Measurements from ENCODE around the gene RBM19.
"Not testable (repeated sequence)": the region's sequence is repeated elsewhere in the genome, so short reads cannot be mapped to it uniquely, and the experiment has no call there.

RBM19 gene

DNA sequence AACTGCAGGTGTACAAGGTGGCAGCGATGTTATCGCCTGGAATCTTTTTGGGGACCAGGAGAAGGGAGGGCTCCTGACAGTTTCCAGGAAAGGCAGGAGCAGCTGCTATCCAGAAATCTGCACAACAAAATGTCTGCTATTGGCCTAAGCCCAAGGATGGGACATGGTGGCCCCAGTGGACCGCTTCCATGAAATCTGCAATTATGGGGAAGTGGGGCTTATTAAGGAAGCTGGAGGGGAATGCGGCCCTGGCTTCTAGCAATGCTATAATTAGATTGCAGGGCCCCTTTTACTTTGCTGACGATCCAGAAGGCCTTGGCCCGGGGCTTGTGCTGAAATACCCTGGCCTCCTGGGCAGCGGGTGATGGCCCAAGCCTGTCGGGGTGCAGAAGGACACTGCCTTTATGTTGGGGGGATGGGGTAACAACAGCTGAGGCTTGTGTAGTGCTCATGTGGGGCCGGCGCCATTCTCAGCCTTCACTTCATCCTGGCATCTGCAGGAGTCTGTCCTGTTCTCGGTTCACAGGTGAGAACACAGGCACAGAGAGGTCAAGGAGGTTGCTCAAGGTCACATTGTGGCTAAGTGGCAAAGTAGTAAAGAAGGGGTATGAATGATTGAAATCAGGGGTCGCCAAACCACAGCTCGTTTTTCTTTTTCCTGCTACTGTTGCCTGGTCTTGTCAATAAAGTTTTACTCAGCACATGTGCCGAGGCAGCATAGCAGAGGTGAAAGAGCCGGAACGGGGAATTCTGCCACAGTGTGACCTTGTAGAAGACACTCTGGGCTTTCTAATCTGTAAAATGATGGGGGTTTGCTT lies 153.5 kb downstream of the RBM19 start:
- CTCF ChIA-PET, result no interaction called here
- POLR2A ChIA-PET, result no interaction called here
- DNase-seq (ENCODE audit: extremely low spot score), result no peak
- TF ChIP-seq LEF1 (IDR thresholded peaks at IDR 0.05; ENCODE audit: borderline replicate concordance) (no peak), HDGF (IDR thresholded peaks at IDR 0.05; ENCODE audit: borderline replicate concordance) (no peak), ELF4 (IDR thresholded peaks at IDR 0.05) (no peak), L3MBTL2 (conservative IDR thresholded peaks at IDR 0.05) (no peak), ARNT (IDR thresholded peaks at IDR 0.05) (no peak), NFRKB (IDR thresholded peaks at IDR 0.05) (no peak), SP1 (IDR thresholded peaks at IDR 0.05) (no peak), ZNF384 (IDR thresholded peaks at IDR 0.05) (no peak), CTBP1 (IDR thresholded peaks at IDR 0.05; ENCODE audit: borderline replicate concordance) (no peak)
- TF ChIP-seq, protein P1, sequence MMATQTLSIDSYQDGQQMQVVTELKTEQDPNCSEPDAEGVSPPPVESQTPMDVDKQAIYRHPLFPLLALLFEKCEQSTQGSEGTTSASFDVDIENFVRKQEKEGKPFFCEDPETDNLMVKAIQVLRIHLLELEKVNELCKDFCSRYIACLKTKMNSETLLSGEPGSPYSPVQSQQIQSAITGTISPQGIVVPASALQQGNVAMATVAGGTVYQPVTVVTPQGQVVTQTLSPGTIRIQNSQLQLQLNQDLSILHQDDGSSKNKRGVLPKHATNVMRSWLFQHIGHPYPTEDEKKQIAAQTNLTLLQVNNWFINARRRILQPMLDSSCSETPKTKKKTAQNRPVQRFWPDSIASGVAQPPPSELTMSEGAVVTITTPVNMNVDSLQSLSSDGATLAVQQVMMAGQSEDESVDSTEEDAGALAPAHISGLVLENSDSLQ (IDR thresholded peaks at IDR 0.05), result no peak

DNA sequence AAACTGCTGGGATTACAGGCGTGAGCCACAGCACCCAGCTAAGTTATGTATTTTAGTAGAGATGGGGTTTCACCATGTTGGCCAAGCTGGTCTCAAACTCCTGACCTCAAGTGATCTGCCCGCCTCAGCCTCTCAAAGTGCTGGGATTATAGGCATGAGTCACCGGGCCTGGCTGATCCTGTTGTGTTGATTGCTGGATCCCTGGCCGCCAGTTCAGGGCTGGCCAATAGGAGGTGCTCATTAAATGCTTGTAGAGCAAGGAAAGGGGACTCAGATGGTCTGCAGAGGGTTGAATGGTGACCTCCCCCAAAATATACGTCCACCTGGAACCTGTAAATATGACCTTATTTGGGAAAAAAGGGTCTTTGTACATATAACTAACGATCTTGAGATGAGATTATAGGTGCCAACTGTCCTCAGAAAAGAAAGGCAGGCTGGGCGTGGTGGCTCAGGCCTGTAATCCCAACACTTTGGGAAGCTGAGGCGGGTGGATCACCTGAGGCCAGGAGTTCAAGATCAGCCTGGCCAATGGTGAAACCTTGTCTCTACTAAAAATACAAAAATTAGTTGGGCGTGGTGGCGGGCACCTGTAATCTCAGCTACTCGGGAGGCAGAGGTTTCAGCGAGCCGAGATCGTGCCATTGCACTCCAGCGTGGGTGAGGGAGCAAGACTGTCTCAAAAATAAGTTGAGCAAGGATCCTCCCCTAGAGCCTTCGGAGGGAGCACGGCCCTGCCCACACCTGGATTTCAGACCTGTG lies 156.5 kb downstream of the RBM19 start:
- CTCF ChIA-PET; POLR2A ChIA-PET; DNase-seq (ENCODE audit: extremely low spot score): not testable (repeated sequence)

DNA sequence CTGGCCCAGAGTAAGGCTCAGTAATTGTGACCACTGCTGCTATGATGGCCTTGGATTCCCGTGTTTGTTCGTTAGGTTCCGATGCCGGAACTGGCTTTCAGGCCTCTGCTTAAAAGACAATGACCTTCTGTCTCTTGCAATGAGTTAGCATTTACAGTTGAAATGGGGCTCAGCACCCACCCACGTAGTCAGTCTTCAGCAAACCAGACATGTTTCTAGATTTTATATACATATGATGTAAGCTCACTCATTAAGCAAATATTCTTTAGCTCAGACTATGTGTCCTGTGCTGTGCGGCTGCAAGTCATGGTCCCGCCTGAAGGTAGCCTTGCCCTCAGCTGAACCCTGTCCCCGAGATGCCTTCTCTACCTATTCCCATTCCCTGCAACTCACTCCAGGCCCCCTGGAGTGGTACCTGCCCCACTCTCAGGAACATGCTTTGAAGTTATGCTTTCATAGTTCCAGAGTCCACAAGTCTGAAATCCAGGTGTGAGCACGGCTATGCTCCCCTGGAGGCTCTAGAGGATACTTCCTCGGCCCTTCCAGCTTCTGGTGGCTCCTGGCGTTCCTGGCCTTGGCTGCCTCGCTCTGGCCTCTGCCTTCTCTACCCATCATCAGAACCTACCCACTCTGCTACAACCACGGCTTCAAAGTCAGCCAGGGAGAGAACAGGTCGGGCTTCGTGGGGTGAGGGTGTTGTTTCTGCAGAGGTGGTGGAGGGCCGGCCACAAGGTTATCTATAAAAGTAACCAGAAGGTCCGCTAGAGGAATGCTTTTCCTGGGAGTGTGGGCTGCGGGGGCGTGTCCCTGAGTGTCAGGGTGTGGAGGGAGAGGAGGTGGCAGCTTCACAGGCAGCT lies 157.8 kb downstream of the RBM19 start:
- CTCF ChIA-PET, result no interaction called here
- DNase-seq (ENCODE audit: extremely low spot score), result no peak
- TF ChIP-seq ARNT (IDR thresholded peaks at IDR 0.05), result no peak
- no peak for TF ChIP-seq LEF1 (IDR thresholded peaks at IDR 0.05; ENCODE audit: borderline replicate concordance)
- no peak for TF ChIP-seq BHLHE40 (IDR thresholded peaks at IDR 0.05; ENCODE audit: borderline replicate concordance)
- TF ChIP-seq HDGF (IDR thresholded peaks at IDR 0.05; ENCODE audit: borderline replicate concordance), result no peak
- TF ChIP-seq FOXM1 (IDR thresholded peaks at IDR 0.05; ENCODE audit: borderline replicate concordance), result no peak
- no peak for TF ChIP-seq SP1 (IDR thresholded peaks at IDR 0.05)
- no peak for TF ChIP-seq TARDBP (IDR thresholded peaks at IDR 0.05)
- TF ChIP-seq FOXA1 (IDR thresholded peaks at IDR 0.05), result no peak
- POLR2A ChIA-PET, result no interaction called here

- POLR2A ChIA-PET, result no interaction called here
Measured at GRCh38 chr12:113805673-113806072, 160.5 kb downstream of the RBM19 start.

GRCh38 chr12:113804961-113805600 lies 161.0 kb downstream of the RBM19 start:
- no peak for DNase-seq (ENCODE audit: extremely low spot score)
- ChIA-PET POLR2A (no interaction called here), CTCF (no interaction called here)
- TF ChIP-seq HDGF (IDR thresholded peaks at IDR 0.05; ENCODE audit: borderline replicate concordance), result no peak
- TF ChIP-seq TARDBP (IDR thresholded peaks at IDR 0.05), result no peak
- no peak for TF ChIP-seq FOXK2 (IDR thresholded peaks at IDR 0.05)
- TF ChIP-seq FOXA1 (IDR thresholded peaks at IDR 0.05), result no peak

More at GRCh38 chr12:113805673-113806072, 160.5 kb downstream of the RBM19 start:
- no peak for TF ChIP-seq SUZ12 (IDR thresholded peaks at IDR 0.05)
- no peak for TF ChIP-seq FOXK2 (IDR thresholded peaks at IDR 0.05)
- no peak for TF ChIP-seq NFRKB (IDR thresholded peaks at IDR 0.05)
- TF ChIP-seq ELF4 (IDR thresholded peaks at IDR 0.05), result no peak
- TF ChIP-seq, protein P1 (IDR thresholded peaks at IDR 0.05), result no peak
- no peak for TF ChIP-seq HDGF (IDR thresholded peaks at IDR 0.05; ENCODE audit: borderline replicate concordance)
- no peak for TF ChIP-seq FOXM1 (IDR thresholded peaks at IDR 0.05; ENCODE audit: borderline replicate concordance)
- no peak for TF ChIP-seq SP1 (IDR thresholded peaks at IDR 0.05)
- no peak for TF ChIP-seq ARNT (IDR thresholded peaks at IDR 0.05)
- no peak for TF ChIP-seq L3MBTL2 (conservative IDR thresholded peaks at IDR 0.05)
- no peak for TF ChIP-seq BHLHE40 (IDR thresholded peaks at IDR 0.05; ENCODE audit: borderline replicate concordance)
- no peak for TF ChIP-seq FOXA1 (IDR thresholded peaks at IDR 0.05)
- no peak for TF ChIP-seq ZNF384 (IDR thresholded peaks at IDR 0.05)
- CTCF ChIA-PET, result no interaction called here
- no peak for DNase-seq (ENCODE audit: extremely low spot score)

- POLR2A ChIA-PET, result no interaction called here
- no peak for DNase-seq (ENCODE audit: extremely low spot score)
- TF ChIP-seq SUZ12 (IDR thresholded peaks at IDR 0.05), result no peak
- TF ChIP-seq NFRKB (IDR thresholded peaks at IDR 0.05), result no peak
- no peak for TF ChIP-seq FOXK2 (IDR thresholded peaks at IDR 0.05)
- TF ChIP-seq BHLHE40 (IDR thresholded peaks at IDR 0.05; ENCODE audit: borderline replicate concordance), result no peak
- no peak for TF ChIP-seq FOXM1 (IDR thresholded peaks at IDR 0.05; ENCODE audit: borderline replicate concordance)
- no peak for TF ChIP-seq HDGF (IDR thresholded peaks at IDR 0.05; ENCODE audit: borderline replicate concordance)
- TF ChIP-seq, protein P1 (IDR thresholded peaks at IDR 0.05), result no peak
- TF ChIP-seq SP1 (IDR thresholded peaks at IDR 0.05), result no peak
- TF ChIP-seq L3MBTL2 (conservative IDR thresholded peaks at IDR 0.05), result no peak
- TF ChIP-seq ZNF384 (IDR thresholded peaks at IDR 0.05), result no peak
- no peak for TF ChIP-seq TARDBP (IDR thresholded peaks at IDR 0.05)
- TF ChIP-seq ARNT (IDR thresholded peaks at IDR 0.05), result no peak
- TF ChIP-seq ELF4 (IDR thresholded peaks at IDR 0.05), result no peak
- TF ChIP-seq CTBP1 (IDR thresholded peaks at IDR 0.05; ENCODE audit: borderline replicate concordance), result no peak
- TF ChIP-seq LEF1 (IDR thresholded peaks at IDR 0.05; ENCODE audit: borderline replicate concordance), result no peak
- TF ChIP-seq FOXA1 (IDR thresholded peaks at IDR 0.05), result no peak
- CTCF ChIA-PET, result no interaction called here
Measured at GRCh38 chr12:113803759-113804140, 162.4 kb downstream of the RBM19 start.
